Dedifferentiated amniotic fluid mesenchymal stem cell (primary cell): Measurements from ENCODE around the gene ZNF280B.
"Not testable (repeated sequence)": the region's sequence is repeated elsewhere in the genome, so short reads cannot be mapped to it uniquely, and the experiment has no call there.

ENCODE experiments used
- DNase-seq: peaks from one replicate; pipeline ENCODE4 v3.0.0-alpha.2; 2016; ENCODE audit errors: extremely low spot score

ZNF280B gene

GRCh38 chr22:22463855-22464540, 44.5 kb downstream of the ZNF280B start:
- DNase-seq, result peak; percentile 55

GRCh38 chr22:22462813-22463567, 45.6 kb downstream of the ZNF280B start:
- no peak for DNase-seq

GRCh38 chr22:22461583-22461982, 47.0 kb downstream of the ZNF280B start:
- DNase-seq, result no peak

GRCh38 chr22:22461111-22461510, 47.4 kb downstream of the ZNF280B start:
- DNase-seq, result no peak

GRCh38 chr22:22460635-22461034, 47.9 kb downstream of the ZNF280B start:
- no peak for DNase-seq

GRCh38 chr22:22460060-22460459, 48.5 kb downstream of the ZNF280B start:
- no peak for DNase-seq

- no peak for DNase-seq
These were observed 49.5 kb downstream of the ZNF280B start for GRCh38 chr22:22458896-22459588.

- no peak for DNase-seq
These were observed 50.2 kb downstream of the ZNF280B start for GRCh38 chr22:22458387-22458786.

- DNase-seq, result no peak
These were observed 53.5 kb downstream of the ZNF280B start for GRCh38 chr22:22454997-22455396.

- no peak for DNase-seq
These were observed 55.4 kb downstream of the ZNF280B start for GRCh38 chr22:22452996-22453686.

GRCh38 chr22:22452211-22452610, 56.3 kb downstream of the ZNF280B start:
- DNase-seq, result no peak

GRCh38 chr22:22450343-22450839, 58.2 kb downstream of the ZNF280B start:
- DNase-seq, result no peak

- DNase-seq, result no peak
These were observed 58.7 kb downstream of the ZNF280B start for GRCh38 chr22:22449819-22450218.

GRCh38 chr22:22446517-22446916, 62.0 kb downstream of the ZNF280B start:
- DNase-seq, result no peak

GRCh38 chr22:22444007-22444589, 64.4 kb downstream of the ZNF280B start:
- DNase-seq, result not testable (repeated sequence)

GRCh38 chr22:22442928-22443709, 65.4 kb downstream of the ZNF280B start:
- no peak for DNase-seq

GRCh38 chr22:22441626-22442025, 66.9 kb downstream of the ZNF280B start:
- DNase-seq, result not testable (repeated sequence)

- no peak for DNase-seq
These were observed 68.4 kb downstream of the ZNF280B start for GRCh38 chr22:22440188-22440587.
